ENCODE data around the gene CRYBB3.

DNA sequence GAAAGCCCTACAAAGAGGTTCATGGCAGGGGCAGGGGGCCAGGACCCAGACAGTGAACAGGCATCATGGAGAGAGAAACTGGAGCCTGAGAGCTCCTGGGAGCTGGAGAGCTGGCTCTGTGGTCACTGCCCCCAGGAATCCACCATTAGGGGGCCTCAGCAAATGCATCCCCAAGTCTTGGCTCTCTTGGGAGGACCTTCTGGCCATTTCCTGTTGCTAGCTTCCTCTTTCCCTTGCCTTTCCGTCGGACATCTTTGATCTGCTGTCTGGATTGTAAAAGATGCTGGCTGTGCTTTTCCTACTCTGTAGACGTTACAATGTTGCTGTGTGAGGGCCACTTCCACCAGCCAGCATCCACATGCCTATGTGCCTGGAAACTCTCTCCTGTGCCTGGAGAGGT, 12.7 kb downstream of the CRYBB3 start:
- TF ChIP-seq CTCF (IDR thresholded peaks at IDR 0.05): no peak
- TF ChIP-seq EZH2 (IDR thresholded peaks at IDR 0.05; ENCODE audit: borderline replicate concordance, insufficient read depth, low read depth, low read length, poor library complexity, severe bottlenecking): no peak
